Measurements from ENCODE around the gene ADGRE2. TPM values are rescaled to one million over a fixed set of nuclear protein-coding genes. Genes with fewer than 3 reads are reported as not detected.

ADGRE2 gene
- total RNA-seq, 1 experiment from 2014 or later = 0.21 TPM

DNA sequence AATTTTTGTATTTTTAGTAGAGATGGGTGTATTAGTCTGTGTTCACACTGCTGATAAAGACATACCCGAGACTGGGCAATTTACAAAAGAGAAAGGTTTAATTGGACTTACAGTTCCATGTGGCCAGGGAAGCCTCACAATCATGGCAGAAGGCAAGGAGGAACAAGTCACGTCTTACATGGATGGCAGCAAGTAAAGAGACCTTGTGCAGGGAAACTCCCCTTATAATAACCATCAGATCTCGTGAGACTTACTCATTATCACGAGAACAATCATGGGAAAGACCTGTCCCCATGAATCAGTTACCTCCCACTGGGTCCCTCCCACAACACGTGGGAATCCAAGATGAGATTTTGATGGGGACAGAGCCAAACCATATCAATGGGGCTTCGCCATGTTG is 73.9 kb downstream of the ADGRE2 start:
- TF ChIP-seq, protein P1, sequence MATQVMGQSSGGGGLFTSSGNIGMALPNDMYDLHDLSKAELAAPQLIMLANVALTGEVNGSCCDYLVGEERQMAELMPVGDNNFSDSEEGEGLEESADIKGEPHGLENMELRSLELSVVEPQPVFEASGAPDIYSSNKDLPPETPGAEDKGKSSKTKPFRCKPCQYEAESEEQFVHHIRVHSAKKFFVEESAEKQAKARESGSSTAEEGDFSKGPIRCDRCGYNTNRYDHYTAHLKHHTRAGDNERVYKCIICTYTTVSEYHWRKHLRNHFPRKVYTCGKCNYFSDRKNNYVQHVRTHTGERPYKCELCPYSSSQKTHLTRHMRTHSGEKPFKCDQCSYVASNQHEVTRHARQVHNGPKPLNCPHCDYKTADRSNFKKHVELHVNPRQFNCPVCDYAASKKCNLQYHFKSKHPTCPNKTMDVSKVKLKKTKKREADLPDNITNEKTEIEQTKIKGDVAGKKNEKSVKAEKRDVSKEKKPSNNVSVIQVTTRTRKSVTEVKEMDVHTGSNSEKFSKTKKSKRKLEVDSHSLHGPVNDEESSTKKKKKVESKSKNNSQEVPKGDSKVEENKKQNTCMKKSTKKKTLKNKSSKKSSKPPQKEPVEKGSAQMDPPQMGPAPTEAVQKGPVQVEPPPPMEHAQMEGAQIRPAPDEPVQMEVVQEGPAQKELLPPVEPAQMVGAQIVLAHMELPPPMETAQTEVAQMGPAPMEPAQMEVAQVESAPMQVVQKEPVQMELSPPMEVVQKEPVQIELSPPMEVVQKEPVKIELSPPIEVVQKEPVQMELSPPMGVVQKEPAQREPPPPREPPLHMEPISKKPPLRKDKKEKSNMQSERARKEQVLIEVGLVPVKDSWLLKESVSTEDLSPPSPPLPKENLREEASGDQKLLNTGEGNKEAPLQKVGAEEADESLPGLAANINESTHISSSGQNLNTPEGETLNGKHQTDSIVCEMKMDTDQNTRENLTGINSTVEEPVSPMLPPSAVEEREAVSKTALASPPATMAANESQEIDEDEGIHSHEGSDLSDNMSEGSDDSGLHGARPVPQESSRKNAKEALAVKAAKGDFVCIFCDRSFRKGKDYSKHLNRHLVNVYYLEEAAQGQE (IDR thresholded peaks at IDR 0.05; ENCODE audit: insufficient read depth in 1 of 2, low read depth in 2 of 2, low read length in 1 of 2) = no peak
- TF ChIP-seq SIN3A (IDR thresholded peaks at IDR 0.05; ENCODE audit: borderline replicate concordance, insufficient read depth, low read depth, low read length) (no peak), POLR2AphosphoS5 (IDR thresholded peaks at IDR 0.05; ENCODE audit: low read depth, low read length) (no peak), TCF7L2 (IDR thresholded peaks at IDR 0.05; ENCODE audit: low read depth, low read length) (no peak)
- TF ChIP-seq, protein P2, sequence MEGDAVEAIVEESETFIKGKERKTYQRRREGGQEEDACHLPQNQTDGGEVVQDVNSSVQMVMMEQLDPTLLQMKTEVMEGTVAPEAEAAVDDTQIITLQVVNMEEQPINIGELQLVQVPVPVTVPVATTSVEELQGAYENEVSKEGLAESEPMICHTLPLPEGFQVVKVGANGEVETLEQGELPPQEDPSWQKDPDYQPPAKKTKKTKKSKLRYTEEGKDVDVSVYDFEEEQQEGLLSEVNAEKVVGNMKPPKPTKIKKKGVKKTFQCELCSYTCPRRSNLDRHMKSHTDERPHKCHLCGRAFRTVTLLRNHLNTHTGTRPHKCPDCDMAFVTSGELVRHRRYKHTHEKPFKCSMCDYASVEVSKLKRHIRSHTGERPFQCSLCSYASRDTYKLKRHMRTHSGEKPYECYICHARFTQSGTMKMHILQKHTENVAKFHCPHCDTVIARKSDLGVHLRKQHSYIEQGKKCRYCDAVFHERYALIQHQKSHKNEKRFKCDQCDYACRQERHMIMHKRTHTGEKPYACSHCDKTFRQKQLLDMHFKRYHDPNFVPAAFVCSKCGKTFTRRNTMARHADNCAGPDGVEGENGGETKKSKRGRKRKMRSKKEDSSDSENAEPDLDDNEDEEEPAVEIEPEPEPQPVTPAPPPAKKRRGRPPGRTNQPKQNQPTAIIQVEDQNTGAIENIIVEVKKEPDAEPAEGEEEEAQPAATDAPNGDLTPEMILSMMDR (IDR thresholded peaks at IDR 0.05) = no peak
- Histone ChIP-seq H3K27ac (ENCODE audit: low read length) (no peak overlapping the region), H3K27me3 (ENCODE audit: control insufficient read depth, insufficient read depth, low read length) (no peaks in the 10 kb centered on the region), H3K4me1 (ENCODE audit: control insufficient read depth, insufficient read depth, low read length) (no peaks in the 10 kb centered on the region), H3K9me3 (ENCODE audit: control insufficient read depth, insufficient read depth, low read depth, low read length) (no peaks in the 10 kb centered on the region), H3K4me3 (ENCODE audit: low read depth in 2 of 2, low read length in 2 of 2) (no peak overlapping the region), H3K36me3 (ENCODE audit: control insufficient read depth, insufficient read depth, low read length) (peaks cover 2% of the 10 kb centered on the region)
- in situ Hi-C loops (cut with HindIII; ENCODE audit: low pct_unique_long_range_greater_than_20kb, low sequenced_read_pairs) = no loop called here
- DNase-seq (ENCODE audit: low read depth, low spot score) (no peak), ATAC-seq (no peak)
- ChIA-PET CTCF (interaction anchor here (0.5 kb wide), 1 partner anchor 1470 kb away, joined by 4 read pairs; no protein-coding TSS in a partner anchor), POLR2A (no interaction called here)
- no TSS peak for BruUV-seq (replicated peaks)
- intact Hi-C loops (cut with micrococcal nuclease; ENCODE audit: unreplicated experiment) = no loop called here

DNA sequence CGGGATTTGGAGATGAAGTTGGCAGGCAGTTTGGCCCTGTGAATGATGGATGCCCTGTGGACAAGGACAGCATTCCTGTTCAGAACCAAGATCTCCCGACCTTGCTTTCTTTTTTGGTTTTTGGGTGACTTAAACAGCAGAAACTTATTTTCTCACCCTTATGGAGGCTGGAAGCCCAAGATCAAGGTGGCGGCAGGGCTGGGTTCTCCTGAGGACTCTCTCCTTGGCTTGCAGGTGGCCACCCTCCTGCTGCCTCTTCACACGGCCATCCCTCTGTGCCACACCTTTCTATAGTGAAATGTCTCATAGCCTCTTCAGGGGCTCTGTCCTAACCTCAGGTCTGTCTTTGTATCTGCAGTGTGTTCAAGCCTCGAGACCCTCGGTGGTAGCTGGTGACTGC is 74.5 kb downstream of the ADGRE2 start:
- intact Hi-C loops (cut with micrococcal nuclease; ENCODE audit: unreplicated experiment) = no loop called here
- ATAC-seq (no peak), DNase-seq (ENCODE audit: low read depth, low spot score) (no peak)
- H3K27me3 ChIP-seq (ENCODE audit: control insufficient read depth, insufficient read depth, low read length) = no peaks in the 10 kb centered on the region
- in situ Hi-C loops (cut with HindIII; ENCODE audit: low pct_unique_long_range_greater_than_20kb, low sequenced_read_pairs) = no loop called here
- H3K27ac ChIP-seq (ENCODE audit: low read length) = no peak overlapping the region
- no TSS peak for BruUV-seq (replicated peaks)
- H3K4me1 ChIP-seq (ENCODE audit: control insufficient read depth, insufficient read depth, low read length) = no peaks in the 10 kb centered on the region
- H3K36me3 ChIP-seq (ENCODE audit: control insufficient read depth, insufficient read depth, low read length) = peaks cover 2% of the 10 kb centered on the region
- ChIA-PET POLR2A (interaction anchor here (0.5 kb wide), 1 partner anchor 11 kb away, joined by 3 read pairs; no protein-coding TSS in a partner anchor), CTCF (no interaction called here)
- H3K4me3 ChIP-seq (ENCODE audit: low read depth in 2 of 2, low read length in 2 of 2) = no peak overlapping the region
- no peaks in the 10 kb centered on the region for H3K9me3 ChIP-seq (ENCODE audit: control insufficient read depth, insufficient read depth, low read depth, low read length)
- TF ChIP-seq, protein P2 (IDR thresholded peaks at IDR 0.05) = no peak

All from Panc1 (cell line).